HG02763 (cell line): Measurements from ENCODE around the gene CLPTM1L.
"Not testable (repeated sequence)": the region's sequence is repeated elsewhere in the genome, so short reads cannot be mapped to it uniquely, and the experiment has no call there.

ENCODE experiments used
- ATAC-seq: cut with Tn5 transposase; IDR thresholded peaks from one replicate; pipeline ENCODE4 v1.9.1; 2021; ENCODE audit warnings: mild to moderate bottlenecking, moderate library complexity; ENCODE audit not compliant: unreplicated experiment

CLPTM1L gene

DNA sequence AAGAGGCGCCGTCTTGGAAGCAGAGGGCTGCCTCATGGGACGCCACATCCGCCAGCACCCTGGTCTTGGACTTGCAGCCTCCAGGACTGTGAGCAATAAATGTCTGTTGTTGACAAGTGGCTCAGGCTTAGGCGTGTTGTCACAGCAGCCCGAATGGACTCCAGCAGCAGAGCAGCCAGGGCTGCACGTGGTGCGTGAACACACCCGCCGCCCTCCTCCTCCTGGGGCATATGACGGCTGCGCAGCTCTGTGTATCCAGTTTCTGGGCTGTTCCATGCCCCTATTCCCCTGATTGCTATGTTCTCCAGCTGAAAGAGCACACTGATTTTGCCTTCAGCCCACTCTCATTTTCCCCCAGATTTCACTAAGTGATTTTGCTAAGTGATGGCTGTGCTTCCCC is 36.0 kb upstream of the CLPTM1L start:
- ATAC-seq: no peak

DNA sequence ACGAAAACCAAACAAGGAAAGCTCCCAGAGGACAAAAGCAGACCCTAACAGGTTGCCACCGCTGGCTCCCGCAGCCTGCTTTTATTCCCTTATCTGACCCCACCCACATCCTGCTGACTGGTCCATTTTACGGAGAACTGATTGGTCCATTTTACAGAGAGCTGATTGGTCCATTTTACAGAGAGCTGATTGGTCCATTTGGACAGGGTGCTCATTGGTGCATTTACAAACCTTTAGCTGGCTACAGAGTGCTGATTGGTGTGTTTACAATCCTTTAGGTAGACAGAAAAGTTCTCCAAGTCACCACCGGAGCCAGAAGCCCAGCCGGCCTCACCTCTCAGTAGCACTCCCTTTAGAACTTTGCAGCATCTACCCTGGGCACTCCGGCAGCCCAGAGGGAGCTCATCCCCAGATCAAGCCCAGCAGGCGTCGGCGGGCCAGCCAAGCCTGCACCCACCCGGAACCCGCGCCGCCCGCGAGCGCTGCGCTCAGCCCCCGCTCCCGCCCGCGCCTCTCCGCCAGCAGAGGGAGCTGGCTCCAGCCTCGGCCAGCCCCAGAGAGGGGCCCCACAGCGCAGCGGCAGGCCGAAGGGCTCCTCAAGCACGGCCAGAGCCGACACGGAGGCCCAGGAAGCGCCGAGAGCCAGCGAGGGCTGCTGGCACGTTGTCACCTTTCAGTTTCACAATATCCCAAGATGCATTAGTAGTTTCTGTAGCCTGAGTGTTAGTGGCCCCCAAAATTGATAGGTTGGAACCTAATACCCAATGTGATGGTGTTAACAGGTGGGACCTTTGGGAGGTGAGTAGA is 35.3 kb upstream of the CLPTM1L start:
- ATAC-seq: peak; percentile 73

DNA sequence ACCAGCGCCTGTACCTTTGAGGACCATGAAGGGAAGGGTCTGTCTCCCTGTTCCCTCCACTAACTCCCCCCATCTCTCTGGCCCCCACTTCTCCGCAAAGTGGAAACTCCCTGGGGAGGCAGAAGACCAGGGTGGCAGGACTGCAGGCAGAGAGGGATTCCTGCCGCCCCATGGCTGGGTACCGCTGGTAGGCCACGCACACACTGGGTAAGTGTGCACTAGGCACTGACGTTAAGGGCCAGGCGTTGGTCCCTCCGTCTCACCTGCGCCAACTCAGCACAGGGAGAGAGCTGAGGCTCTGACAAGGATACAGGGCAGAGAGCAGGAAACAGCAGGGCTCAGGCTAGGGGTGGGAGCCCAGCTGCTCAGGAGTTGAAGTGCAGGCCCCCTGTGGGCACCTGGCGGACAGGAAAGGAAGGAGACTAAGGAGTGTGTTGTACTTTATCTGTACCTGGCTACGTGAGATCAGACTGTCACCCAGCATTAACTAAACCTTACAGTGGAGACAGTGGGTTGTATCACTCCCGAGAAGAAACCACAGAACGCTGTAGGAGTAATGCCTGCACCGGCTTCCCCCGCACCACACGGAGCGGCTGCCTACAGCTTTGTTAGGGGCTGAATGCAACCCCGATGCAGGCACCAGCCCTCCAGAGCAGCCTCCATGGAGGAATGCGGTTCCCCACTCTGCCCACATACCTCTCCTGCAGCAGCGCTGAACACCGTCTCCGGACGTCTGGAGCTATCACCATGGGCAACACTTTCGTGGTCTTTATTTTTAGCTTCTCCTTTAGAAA is 34.2 kb upstream of the CLPTM1L start:
- ATAC-seq: no peak

DNA sequence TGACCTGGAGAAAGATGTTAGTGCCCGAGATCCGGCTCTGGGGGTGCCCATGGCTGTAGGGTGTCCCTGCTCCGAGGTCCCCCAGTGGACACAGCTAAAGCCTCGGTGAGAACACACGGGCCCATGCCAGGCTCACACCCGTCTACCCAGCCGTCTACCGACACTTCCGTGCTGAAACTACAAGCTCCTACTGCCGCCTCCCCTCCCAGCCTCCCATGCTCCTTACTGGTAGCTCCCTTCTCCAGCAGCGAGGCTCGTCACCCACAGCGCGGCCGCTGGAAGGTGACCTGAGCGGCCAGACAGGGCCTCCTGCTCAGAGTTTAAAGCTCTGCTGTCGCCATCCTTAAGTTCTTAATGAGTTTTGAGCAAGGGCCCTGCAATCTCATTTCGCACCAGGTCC is 33.2 kb upstream of the CLPTM1L start:
- no peak for ATAC-seq

DNA sequence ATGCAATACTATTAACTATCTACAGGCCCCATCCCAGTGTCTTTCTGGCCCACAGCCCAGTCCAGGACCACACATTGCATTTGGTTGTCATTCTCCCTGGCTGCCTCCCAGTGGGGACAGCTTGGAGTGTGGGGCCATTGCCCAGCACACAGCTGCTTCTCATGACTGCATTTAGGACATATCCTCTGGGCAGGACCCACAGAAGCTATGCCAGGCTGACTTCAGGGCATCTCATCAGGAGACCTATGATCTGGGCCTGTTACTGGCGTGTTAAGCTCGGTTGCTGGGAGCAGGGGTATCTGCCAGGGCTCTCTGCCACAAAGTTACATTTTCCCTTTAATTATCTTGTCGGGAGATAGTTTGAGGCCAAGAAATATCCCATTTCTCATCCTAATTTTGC is 32.1 kb upstream of the CLPTM1L start:
- ATAC-seq: no peak

DNA sequence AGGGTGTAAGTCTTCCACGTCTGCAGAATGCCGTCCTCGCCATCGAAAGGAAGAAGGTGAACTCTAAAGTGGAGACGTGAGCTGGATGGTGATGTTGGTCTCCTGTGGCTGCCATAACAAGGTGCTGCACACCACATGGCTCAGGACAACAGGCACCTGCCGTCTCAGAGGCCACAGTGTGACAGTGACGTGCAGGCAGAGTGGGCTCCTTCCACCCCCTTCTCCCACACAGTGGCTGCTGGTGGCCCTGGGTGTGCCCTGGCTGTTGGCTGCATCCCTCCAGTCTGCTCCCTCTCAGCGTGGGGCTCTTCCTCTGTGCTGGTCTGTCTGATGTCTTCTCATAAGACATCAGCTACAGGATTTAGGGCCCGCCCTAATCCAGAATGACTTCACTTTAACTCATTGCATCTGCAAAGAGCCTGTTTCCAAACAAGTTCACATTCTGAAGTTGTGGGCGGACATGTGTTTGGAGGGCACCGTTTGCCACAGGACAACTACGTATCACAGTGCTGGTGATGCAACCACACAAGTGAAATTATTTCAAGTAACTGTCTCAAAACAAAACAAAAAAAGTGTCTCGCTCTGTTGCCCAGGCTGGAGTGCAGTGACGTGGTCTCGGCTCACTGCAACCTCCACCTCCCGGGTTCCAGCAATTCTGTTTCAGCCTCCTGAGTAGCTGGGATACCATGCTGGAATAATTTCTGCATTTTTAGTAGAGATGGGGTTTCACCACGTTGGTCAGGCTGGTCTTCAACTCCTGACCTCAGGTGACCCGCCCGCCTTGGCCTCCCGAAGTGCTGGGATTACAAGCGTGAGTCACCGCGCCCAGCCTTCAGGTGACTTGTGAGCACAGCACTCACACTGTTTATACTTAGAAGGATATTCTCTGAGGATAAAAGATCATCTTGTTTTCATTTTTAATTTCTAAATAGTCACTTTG is 31.2 kb upstream of the CLPTM1L start:
- no peak for ATAC-seq

DNA sequence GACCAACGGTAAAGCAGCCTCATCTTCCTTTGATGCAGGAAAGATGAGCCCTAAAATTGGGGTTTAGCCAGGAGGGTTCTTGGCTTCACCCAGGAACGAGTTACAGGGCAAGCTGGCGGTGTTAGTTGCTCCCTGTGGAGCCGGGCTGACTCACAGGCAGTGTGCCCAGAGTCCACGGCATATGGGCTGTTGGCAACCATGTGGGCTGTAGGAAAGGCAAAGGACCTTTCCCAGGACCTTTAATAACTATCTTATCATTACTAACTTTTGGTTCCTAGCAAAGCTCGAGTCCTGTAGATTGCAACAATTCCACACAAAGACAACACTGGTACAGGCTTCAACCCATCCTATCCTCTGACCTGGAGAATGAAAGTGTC is 29.8 kb upstream of the CLPTM1L start:
- no peak for ATAC-seq

DNA sequence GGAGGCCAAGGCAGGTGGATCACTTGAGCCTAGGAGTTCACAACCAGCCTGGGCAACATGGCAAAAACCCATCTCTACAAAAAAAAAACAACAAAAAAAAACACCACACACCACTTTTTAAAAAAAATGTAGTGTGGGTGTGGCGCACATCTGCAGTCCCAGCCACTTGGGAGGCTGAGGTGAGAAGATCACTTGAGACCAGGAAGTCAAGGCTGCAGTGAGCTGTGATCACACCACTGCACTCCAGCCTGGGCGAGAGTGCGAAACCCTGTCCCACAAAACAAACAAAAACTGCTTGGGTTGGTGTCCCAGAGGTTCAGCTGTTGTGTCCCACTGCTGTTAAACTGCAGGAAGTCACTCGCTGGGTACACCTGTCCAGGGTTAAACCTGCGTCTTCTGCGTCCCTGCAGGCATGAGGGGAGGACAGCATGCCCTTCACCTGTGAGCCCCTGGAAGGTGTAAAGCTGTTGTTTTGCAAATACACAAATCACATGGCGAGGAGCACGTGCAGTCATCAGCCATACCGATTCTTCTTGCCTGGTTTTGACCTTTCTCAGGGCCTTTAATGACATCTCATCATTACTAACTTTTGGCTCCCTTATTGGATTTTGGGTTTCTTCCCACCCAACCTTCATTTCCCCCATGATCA is 29.3 kb upstream of the CLPTM1L start:
- ATAC-seq: no peak

DNA sequence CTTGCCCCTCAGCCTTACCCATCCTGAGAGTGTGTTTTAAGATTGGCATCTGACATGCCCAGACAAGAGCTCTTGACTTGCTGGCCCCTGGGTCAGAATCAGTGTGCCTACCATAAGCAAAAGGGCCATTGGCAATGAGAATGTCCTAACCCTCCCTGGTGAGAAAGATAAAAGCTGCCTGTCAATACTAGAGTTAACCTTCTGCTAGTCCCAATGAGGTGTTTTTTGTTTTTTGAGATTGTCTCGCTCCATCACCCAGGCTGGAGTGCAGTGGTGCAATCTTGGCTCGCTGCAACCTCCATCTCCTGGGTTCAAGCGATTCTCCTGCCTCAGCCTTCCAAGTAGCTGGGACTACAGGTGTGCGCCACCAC is 27.1 kb upstream of the CLPTM1L start:
- not testable (repeated sequence) for ATAC-seq

DNA sequence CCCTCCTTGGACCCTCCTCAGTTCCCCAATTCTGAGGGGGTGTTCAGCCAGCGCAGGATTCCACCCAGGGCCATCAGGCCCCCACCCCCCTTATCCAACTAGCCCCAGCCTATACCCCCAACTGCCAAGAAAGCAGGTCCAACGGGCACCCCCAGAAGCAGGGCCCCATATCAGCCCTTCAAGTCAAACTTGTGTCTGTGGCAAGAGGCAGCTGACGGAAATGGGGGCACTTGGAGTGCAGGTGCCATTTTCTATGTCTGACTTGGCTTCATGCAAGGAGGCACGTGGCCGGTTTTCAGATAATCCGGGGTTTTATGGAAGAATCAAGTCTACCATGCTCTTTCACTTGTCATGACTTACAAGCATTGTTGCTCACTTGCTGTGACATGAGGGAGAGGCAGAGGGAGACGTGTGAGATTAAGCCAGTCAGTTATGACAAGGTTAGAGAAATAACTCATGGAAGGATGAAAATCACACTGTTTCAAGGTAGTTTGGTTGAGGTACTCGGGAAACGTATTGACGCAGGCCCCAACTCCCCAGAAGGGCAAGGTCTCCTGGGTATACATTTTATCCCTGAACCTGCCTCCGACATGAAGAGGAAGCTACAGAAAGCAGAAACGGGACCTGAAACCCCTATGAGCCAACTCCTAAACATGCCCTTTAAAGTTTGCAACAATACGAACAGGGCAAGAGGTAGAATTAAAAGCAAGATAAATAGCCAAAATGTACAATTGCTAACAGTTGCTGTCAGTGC is 26.5 kb upstream of the CLPTM1L start:
- ATAC-seq: no peak

DNA sequence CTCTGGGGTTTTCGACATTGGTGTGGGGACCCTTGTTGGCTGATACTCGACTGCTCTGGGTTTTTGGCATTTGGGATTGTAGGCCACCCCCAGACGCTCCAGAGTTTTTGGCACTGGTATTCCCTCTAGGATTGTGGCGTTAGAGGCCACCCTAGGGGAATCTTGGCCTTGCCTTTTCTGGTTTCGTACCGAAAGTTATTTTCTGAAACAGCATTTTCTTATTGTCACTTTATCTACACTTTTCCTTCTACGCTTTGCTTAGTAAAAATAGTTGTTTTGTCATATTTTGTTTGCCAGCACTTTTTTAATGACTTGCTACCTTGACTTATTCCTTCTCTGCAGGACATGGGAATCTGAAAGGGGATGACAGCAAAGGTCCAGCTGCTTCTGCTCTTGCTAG is 25.1 kb upstream of the CLPTM1L start:
- ATAC-seq: no peak

DNA sequence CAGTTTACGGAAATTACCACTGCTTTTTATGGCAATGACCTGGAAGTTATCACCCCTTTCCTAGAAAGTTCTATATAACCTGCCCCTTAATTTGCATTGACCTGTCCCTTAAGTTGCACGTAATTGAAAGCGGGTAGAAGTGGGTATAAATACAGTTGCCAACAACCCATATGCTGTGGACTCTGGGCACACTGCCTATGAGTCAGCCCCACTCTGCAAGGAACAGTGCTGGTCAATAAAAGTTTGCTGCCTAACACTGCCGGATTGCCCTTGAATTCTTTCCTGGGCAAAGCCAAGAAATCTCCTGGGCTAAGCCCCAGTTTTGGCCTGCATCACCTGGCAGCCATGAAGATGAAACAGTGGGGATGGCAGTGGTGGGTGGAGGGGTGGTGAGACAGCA is 23.9 kb upstream of the CLPTM1L start:
- no peak for ATAC-seq

DNA sequence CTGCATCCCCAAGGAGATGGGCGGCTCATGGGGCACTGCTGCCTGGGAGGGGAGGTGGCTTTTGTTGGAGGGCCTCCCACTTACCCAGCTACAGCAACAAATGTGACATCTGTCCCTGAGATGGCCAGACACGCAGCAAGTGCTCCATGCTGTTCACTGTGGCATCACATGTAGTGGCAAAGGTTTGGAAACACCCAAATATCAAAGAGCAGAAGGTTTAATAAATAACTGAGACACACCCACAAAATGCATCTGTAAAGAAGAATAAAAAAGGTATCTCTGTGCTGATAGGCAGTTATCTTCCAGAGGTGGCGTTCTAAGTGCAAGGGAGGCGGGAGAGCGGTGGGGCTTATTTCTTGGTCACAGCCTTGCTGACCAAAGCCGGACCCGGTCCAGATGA is 23.3 kb upstream of the CLPTM1L start:
- ATAC-seq: no peak

DNA sequence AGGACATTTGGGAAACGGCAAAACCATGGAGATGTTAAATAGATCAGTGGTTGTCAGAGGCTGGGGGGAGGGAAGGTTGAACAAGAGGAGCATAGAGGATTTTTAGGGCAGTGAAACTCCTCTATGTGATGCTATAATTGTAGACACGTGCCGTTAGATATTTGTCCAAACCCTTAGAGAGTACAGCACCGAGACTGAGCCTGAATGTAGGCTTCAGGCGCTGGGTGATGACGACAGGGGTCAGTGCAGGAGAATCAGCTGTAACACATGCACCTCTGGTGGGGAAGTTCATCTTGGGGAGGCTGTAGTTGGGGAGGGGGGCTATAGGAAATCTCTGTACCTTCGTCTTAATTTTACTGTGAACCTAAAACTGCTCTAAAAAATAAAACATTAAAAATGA is 22.2 kb upstream of the CLPTM1L start:
- no peak for ATAC-seq

DNA sequence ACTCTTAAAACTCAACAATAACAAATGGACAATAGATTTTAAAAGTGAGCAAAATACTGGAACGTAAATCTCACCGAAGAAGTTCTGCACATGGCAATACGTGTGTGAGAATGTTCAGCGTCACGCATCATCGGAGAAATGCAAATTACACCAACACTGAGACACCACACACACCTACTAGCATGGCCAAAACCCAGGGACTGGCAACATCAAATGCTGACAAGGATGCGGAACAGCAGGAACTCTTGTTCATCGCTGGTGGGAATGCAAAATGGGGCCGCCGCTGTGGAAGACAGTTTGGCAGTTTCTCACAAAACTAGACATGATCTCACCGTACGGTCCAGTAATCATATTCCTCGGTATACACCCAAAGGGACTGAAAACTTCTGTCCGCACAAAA is 21.6 kb upstream of the CLPTM1L start:
- ATAC-seq: no peak

DNA sequence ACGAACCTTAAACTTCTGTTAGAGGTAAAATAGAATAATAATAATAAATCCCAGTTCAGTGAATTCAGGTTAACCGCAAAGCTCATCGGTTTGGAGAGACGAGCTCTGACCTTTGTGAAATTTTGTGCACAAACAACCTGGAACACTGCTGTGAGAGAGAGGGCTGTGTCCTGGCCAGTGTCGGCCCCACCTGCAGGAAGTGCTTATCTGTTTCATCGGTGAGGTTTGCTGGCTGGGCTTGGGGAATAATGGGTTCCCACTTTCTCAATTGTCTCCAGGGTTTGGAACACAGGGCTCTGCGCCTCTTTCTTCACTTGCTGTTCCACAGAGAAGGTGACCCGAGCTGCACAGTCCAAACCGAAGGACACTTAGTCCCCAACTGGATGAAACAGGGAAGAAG is 19.3 kb upstream of the CLPTM1L start:
- no peak for ATAC-seq

DNA sequence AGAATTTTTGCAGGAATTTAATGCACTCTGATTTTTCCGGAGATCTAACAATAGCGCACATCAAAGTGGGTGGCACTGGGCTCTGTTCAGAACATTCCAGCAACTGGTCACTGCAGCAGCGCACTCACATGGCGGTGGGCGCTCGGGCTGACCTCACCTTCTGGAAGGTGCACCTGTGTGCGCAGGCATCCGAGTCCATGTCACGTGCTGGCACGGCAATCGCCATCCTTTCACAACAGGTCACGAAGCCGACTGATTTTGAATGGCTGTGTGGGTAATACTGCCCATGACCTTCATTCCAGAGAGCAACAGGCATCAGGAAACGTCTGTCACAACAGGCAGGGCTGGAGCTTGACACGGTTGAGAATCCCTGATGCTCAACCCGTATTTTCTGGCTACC is 18.7 kb upstream of the CLPTM1L start:
- no peak for ATAC-seq

DNA sequence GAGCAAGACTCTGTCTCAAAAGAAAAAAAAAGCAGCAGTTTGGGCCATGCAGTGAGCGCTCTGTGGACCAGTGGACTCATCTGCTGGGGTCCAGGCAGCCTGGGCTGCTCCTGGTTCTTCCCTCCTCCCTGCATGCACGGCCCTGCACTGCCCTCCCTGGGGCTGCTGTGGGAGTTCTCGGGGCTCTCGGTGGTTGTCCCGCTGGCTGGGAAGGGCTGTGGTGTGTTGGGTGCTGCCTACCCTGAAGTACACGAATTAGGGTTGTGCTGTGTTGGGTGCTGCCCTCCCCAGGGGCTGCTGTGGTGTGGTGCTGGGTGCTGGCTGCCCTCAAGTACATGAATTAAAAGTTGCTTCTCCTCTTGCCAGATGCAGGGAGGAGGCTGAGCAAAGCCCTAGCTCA is 18.3 kb upstream of the CLPTM1L start:
- ATAC-seq: no peak

DNA sequence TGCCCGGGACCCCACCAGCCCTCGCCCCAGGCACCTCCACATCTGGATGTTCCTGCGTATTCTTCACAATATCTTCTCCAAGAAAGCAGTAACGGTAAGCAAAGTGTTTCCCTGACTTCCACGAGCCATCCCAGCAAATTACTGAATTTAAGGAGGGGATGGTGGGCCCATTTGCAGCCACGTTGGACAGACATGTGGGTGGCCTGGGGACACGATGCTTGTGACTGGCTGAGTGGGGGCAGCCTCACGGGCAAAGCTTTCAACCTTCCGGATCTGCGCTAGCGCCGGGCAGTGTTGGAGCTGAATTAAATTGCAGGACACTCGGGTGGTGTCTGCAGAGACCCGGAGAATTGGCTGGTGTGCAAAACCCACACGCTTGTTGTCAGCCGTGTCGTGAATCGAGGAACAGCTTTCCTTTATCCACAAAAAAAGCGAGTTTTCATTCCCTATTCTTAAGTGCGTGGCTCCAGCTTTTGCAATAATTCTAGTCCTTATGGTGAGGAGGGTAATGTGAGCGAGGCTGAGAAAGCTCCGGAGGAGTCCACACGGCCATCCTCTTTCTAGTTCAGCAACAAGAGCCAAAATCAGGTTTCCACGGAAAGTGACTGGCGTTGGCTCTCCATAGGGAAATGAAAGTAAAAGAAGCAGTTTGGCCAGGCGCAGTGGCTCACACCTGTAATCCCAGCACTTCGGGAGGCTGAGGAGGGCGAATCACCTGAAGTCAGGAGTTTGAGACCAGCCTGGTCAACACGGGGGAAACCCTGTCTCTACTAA is 17.5 kb upstream of the CLPTM1L start:
- no peak for ATAC-seq
